Measurements from ENCODE around the gene TMX1. TPM values are rescaled to one million over a fixed set of nuclear protein-coding genes. Genes with fewer than 3 reads are reported as not detected.

Gene TMX1
- total RNA-seq, 4 donors from 2014 or later = 11.4 to 25.8 (median 17.7) TPM

- no peak for DNase-seq (ENCODE audit: low spot score in 2 of 2)
- intact Hi-C loops (cut with DNase I; ENCODE audit: low total_unique reads) = loop anchor here (5.0 kb wide), 1 partner anchor 1549 kb away; no protein-coding TSS in a partner anchor
- no peak overlapping the region for H3K4me3 ChIP-seq (ENCODE audit: low read depth, poor library complexity, severe bottlenecking)
- TF ChIP-seq CTCF (IDR thresholded peaks at IDR 0.05) = no peak
- TF ChIP-seq POLR2A (IDR thresholded peaks at IDR 0.05) = no peak
Measured at GRCh38 chr14:51258788-51259187, 18.7 kb downstream of the TMX1 start.

- 96 to 97% methylated on average over 3 of the region's 3 CpGs for WGBS, 2 donors
- intact Hi-C loops (cut with DNase I; ENCODE audit: low total_unique reads) = no loop called here
- DNase-seq (ENCODE audit: low spot score in 2 of 2) = no peak
- TF ChIP-seq CTCF (IDR thresholded peaks at IDR 0.05) (no peak), POLR2A (IDR thresholded peaks at IDR 0.05) (no peak)
- H3K4me3 ChIP-seq (ENCODE audit: low read depth, poor library complexity, severe bottlenecking) = no peak overlapping the region
Measured at GRCh38 chr14:51260225-51260624, 20.2 kb downstream of the TMX1 start.

GRCh38 chr14:51261151-51261550, 21.1 kb downstream of the TMX1 start:
- no peak overlapping the region for H3K4me3 ChIP-seq (ENCODE audit: low read depth, poor library complexity, severe bottlenecking)
- 98 to 100% methylated on average over 2 of the region's 2 CpGs for WGBS, 2 donors
- no peak for DNase-seq (ENCODE audit: low spot score in 2 of 2)
- intact Hi-C loops (cut with DNase I; ENCODE audit: low total_unique reads) = no loop called here
- TF ChIP-seq CTCF (IDR thresholded peaks at IDR 0.05) (no peak), POLR2A (IDR thresholded peaks at IDR 0.05) (no peak)

GRCh38 chr14:51262868-51263267, 22.8 kb downstream of the TMX1 start:
- TF ChIP-seq POLR2A (IDR thresholded peaks at IDR 0.05) (no peak), CTCF (IDR thresholded peaks at IDR 0.05) (no peak)
- no peak overlapping the region for H3K4me3 ChIP-seq (ENCODE audit: low read depth, poor library complexity, severe bottlenecking)
- WGBS, 2 donors = 73 to 85% methylated on average over 2 of the region's 2 CpGs
- no peak for DNase-seq (ENCODE audit: low spot score in 2 of 2)
- intact Hi-C loops (cut with DNase I; ENCODE audit: low total_unique reads) = no loop called here

- H3K4me3 ChIP-seq (ENCODE audit: low read depth, poor library complexity, severe bottlenecking) = no peak overlapping the region
- DNase-seq (ENCODE audit: low spot score in 2 of 2) = no peak
- TF ChIP-seq CTCF (IDR thresholded peaks at IDR 0.05) (no peak), POLR2A (IDR thresholded peaks at IDR 0.05) (no peak)
- WGBS, 2 donors = 89 to 95% methylated on average over 1 of the region's 1 CpG
- intact Hi-C loops (cut with DNase I; ENCODE audit: low total_unique reads) = no loop called here
Measured at GRCh38 chr14:51269634-51270033, 29.6 kb downstream of the TMX1 start.

- 100% methylated on average over 1 of the region's 1 CpG for WGBS, 2 donors
- H3K4me3 ChIP-seq (ENCODE audit: low read depth, poor library complexity, severe bottlenecking) = no peak overlapping the region
- intact Hi-C loops (cut with DNase I; ENCODE audit: low total_unique reads) = no loop called here
- no peak for DNase-seq (ENCODE audit: low spot score in 2 of 2)
- no peak for TF ChIP-seq POLR2A (IDR thresholded peaks at IDR 0.05)
- TF ChIP-seq CTCF (IDR thresholded peaks at IDR 0.05) = no peak
Measured at GRCh38 chr14:51276605-51277004, 36.6 kb downstream of the TMX1 start.
